IPS-NIHi7 (cell line): ENCODE data around the gene LMCD1.
"Not testable (repeated sequence)": the region's sequence is repeated elsewhere in the genome, so short reads cannot be mapped to it uniquely, and the experiment has no call there.

Experiments used
- DNase-seq: peaks from one replicate; pipeline ENCODE4 v3.0.0; 2012; ENCODE audit warnings: mixed read lengths; ENCODE audit errors: extremely low spot score

LMCD1 gene

DNA sequence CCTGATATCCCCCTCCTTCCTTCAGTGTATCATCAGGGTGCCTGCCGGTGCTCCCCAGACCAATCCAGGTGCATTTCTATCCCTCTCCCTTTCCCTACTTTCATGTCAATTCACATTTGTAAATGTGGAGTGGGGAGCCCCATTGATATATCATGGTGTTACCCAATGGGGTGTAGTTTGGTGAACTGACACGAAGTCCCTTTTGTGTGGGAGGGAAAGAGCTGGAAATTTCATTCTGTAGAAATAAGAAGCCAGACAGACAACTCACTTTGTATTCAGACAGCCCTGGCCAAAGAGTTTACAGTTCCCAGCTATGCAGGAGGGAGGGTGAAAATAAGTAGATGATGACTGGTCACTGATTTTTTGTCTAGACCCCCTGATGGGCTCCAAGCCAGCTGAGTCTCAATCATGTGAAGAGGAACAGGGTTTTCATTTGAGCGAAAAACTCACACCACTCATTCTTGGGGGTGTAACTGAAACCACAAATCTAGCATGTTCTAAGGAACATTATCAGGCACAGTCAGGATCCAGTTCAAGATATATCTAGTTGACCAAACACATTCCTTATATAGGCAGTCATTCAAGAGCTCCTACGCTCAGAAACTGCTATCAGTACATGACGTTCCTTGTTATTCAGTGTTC is 58.9 kb downstream of the LMCD1 start:
- no peak for DNase-seq

DNA sequence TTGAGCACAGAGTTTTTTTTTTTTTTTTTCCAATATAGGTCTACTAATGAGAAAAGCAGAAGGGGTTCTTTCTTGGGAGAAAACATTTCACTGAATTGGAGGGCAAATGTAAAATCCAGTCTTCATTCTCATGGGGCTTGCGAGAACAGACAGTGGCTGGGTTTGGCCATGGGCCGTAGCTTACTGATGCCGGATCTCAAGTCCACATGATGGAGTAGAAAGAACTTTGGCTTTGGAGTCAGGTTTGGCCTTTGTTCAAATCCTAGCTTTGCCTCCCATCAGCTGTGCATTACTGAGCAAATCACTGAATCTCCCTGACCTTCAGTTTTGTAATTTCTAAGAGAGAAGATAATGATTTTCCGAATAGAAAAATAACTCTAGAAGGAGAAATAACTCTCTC is 59.7 kb downstream of the LMCD1 start:
- DNase-seq: no peak

DNA sequence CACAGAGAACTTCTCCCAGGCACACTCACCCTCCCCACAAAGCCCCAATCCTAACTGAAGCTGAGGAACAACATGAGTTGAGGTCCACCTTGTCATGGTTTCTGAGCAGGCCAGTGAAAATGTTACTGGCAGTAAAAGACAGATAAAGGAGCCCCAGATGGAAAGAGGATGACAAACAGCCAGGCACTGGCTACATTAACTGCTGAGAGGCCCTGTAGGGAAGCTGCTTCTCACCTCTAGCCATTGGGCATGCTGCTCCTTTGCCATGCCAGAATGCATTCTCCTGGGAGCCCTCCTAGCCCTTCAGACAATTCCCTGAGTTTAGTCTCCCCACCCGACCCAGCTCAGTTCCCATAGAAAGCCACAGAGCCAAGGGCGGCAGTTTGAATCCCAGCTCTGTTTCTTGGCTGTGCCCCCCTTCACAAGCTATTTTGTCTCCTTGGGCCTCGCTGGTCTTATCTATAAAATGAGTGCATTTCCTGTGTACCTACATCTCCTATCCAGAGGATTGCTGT is 60.5 kb downstream of the LMCD1 start:
- no peak for DNase-seq

DNA sequence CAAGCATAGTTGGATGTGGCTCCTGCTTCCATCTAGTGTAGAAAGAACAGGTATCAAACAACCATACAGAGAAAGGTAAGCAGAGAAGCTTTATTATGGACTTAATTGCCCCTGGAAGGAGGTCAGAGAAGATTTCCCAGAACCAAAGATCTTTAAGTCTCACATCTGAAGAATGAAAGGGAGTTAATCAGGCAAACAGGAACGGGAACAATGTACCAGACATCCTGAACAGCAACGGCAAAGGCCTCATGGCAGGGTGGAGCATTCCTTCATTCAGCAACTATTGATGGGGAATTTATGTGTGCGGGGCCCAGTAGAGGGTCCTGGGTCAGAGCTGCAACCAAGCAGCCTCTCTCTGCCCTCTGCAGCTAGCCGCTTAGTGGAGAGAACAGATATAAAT is 61.5 kb downstream of the LMCD1 start:
- DNase-seq: no peak

DNA sequence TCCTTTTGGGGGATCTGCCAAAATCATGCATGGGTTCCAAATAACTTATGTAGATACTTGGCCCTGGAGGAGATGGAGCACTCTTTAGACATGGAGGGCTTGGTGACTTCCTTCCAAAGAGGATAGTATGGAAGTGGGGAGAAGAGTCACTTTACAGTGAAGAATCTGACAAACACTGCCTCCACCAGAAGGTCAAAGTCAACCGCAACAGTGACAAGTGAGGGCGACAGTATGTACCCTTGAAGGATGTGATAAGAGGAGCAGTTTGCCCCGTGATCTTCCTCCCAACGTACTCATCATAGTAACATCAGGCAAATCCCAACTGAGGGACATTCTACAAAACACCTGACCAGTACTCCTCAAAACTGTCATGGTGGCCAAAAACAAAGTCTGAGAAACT is 62.0 kb downstream of the LMCD1 start:
- DNase-seq: no peak

DNA sequence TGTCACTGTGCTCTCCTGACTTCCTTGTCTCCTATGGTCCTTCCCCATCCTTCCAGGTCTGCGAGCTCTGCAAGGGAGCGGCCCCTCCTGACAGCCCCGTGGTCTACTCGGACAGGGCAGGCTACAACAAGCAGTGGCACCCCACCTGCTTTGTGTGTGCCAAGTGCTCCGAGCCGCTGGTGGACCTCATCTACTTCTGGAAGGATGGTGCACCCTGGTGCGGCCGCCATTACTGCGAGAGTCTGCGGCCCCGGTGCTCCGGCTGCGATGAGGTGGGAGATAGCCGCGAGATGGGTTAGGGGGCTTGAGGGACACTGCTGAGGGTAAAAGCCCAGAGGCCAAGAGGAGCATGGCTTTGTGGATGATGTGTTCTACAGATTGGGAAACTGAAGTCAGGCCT is 63.8 kb downstream of the LMCD1 start:
- no peak for DNase-seq

DNA sequence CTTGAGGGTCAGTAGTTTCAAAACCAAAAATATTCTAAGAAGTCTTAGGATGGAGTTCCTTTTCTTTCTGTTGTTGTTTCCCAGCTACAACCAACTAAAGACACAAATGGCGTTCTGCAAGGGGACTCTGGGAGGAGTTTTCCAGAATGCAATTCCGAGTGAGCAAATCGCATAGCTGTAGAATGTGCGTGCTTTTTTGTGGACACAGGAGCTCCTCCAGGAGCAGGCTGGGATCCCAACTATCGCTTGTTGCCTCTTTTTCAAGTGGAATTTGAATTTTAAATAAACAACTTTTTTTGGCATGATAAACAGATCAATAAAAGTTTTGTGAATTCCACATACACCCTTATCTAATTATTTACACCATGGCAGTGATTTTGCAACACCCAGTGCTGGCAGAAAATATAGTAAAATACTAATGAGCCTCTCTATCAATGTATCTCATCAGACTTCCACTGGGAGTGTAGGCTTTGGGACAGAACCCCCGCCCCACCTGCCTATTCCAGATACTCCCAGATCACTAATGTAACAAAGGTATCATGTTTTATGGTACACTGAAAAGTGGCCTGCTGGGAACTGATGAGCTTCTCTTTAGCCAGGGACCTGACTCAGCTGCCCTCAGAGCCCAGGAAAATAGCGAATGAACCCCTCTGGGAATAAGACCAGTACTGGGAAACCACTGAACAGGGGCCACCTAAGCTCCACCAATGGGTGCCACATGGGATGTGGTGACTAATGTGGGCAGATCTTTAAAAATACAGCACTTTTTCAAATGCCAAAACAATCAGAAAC is 66.4 kb downstream of the LMCD1 start:
- no peak for DNase-seq

DNA sequence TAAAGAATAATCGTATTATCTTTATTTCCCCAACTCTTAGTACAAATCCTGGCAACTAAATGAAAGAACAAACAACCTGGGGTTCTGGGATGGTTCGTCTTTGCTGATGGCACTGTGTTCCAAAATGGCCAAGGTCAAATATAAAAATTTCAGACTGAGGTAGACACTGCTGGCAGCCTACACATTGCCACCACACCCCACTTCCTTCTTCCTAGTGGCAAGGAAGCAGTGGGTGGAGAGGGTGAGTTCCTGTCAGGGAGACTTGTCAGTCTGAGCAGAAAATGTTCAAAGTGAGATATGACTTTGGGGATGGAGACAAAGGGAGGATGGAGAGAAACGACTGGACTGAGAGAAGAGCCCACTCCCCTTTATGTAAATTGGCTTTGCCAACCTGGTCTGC is 69.6 kb downstream of the LMCD1 start:
- no peak for DNase-seq

DNA sequence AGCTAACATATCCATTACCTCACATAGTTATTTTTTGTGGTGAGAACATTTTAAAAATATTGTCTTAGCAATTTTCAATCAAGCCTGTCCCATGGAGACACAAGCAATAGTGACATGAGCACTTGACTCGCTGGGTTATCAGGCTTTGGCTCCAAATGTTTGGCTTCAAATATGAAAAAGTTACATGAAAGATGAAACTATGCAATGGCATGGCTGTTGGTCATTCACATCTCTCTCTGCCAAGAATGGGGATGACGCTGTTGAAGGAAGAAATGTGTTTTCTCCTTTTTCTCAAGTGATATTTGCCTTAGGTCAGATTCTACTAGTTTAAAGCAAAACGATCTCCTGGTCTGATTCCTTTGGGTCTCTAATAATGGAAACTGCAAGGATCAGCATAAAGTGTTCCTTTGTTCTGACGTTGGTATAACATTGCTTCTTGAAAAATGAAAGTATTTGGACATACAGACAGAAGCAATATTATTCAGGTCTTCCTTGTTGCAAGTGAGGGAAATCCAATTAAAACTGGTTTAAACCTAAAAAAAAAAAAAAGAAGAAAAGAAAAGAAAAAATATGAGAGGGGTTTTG is 71.8 kb downstream of the LMCD1 start:
- no peak for DNase-seq

GRCh38 chr3:8574040-8574669 is 72.5 kb downstream of the LMCD1 start:
- no peak for DNase-seq

DNA sequence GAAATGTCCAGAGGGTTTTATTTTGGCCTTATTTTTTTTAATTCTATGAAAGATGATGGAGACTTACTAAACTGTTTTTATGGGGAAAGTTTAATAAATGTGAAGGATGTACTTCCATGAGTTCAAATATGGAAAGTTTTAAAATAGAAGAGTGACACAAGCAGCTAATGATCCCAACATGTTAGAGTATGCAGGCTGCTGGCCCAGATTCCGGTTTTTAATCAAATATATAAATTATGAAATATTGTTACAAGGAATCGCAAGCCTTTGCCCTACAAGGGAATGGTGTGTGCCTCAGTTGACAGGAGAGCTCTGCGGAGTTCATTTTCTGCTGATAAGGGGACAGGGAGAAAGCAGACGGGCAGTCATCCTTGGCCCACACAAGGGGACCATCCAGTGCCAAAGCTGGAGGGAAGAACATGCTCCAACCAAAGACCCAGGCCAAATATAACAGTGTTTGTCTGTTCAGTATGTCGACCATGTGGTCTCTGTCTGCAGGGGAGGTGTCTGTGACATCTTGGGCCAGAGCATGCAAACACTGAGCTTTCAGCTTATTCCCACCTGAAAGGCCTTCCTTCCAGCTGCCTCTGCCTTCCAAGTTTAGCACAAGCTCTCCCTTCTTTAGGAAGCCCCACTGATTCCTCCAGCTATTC is 73.2 kb downstream of the LMCD1 start:
- no peak for DNase-seq

GRCh38 chr3:8575364-8576104 is 73.9 kb downstream of the LMCD1 start:
- no peak for DNase-seq

GRCh38 chr3:8576436-8576835 is 74.8 kb downstream of the LMCD1 start:
- no peak for DNase-seq

- DNase-seq: no peak
Observed at GRCh38 chr3:8576841-8577571, 75.4 kb downstream of the LMCD1 start.

DNA sequence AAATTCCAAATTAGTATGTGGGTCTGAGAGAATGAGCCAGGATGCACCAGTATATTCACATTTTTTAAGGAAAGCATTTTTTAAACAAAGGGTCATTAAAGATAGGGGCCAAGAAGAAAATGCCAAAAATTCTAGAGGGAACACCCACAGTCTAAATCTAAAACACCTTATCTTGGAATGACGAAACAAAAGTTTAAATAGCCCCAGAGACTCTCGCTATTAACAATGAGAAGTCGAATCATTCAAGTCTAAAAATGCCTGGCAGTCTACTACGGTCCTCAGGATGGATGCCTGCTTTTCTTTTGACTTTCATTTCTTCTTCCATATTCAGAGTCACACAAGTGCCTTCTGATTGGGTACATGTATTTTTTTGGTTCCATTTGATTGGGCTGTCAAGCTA is 76.7 kb downstream of the LMCD1 start:
- DNase-seq: no peak

DNA sequence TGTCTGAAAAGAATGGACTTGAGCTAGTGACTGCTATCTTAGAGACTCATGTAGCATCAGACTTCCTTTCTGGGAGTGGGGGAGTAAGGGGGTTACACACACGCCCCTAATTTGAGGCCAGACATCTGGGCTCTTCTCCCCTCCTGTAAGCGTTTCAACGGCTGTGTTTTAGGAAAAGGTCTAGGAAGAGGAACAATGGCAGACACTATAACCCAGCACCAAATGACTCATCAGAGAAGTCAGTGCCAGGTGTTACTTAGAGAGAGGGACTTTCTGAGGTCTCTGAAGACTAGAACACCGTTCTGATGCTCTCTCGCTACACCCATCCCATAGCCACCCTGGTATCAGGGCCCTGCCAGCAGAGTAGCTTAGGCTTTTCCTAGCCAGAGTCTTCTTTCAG is 77.5 kb downstream of the LMCD1 start:
- no peak for DNase-seq

GRCh38 chr3:8579943-8580342 is 78.3 kb downstream of the LMCD1 start:
- DNase-seq: no peak

GRCh38 chr3:8580434-8580833 is 78.8 kb downstream of the LMCD1 start:
- not testable (repeated sequence) for DNase-seq

GRCh38 chr3:8581373-8581772 is 79.8 kb downstream of the LMCD1 start:
- no peak for DNase-seq

DNA sequence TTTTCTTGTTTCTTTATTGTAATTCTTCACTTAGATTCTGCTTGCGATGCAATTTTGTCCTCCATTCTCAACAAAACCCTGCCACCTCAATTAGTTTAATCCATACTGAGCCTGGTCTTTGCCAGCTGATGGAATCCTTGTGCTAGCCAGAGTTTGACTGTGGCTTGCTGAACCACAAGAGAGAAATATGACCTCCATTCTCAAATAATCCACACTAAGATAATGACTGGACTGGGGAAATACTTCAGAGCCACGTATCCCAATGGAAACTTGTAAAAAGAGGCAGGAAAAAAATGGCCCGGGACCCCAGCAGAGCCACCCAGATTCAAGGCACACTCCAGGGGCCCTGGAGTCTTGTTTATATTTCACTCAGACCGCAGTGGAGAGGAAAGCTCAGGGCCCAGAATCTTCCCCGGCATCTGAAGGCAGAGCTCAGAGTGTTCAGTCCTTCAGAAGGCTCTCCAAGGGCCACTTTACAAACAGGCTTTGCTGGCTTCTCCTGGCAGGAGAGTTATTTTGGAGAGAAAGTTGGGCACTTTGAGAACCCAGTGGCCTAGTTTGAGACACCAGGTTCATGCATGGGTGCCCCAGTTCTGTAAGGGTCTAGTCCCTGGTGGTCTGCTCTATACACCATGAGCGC is 80.3 kb downstream of the LMCD1 start:
- DNase-seq: no peak
